HPDE6-E6E7 (cell line): ENCODE data around the gene CDH15.
"Not testable (repeated sequence)": the region's sequence is repeated elsewhere in the genome, so short reads cannot be mapped to it uniquely, and the experiment has no call there.

Source experiments
- DNase-seq: peaks from one replicate; pipeline ENCODE4 v3.0.0; 2011; ENCODE audit warnings: missing footprints; ENCODE audit errors: extremely low spot score

CDH15 gene

DNA sequence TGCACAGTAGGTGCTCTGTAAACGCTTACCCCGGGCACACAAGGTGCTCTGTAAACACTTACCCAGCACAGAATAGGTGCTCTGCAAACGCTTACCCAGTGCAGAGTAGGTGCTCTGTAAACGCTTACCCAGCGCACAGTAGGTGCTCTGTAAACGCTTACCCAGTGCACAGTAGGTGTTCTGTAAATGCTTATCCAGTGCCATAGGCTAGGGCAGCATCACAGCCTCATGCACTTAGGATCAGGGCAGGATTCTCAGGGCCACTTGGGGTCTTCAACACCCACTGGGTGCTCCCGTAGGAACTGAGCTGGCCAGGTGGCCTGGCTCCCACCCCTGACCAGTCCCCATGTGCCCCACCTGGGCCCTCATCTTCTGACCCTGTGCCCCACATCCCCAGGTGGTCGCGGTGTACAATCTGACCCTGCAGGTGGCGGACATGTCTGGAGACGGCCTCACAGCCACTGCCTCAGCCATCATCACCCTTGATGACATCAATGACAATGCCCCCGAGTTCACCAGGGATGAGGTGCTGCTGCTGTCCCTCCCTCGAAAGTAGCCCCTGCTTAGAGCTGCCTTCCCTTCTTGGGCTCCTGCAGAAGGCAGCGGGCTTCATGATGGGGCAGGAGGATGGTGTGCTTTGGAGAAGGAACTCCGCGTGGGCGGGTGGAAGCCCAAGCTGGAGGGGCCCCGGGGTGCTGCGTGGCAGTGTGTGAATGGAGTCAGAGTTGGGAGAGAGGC lies 15.7 kb downstream of the CDH15 start:
- DNase-seq = no peak

DNA sequence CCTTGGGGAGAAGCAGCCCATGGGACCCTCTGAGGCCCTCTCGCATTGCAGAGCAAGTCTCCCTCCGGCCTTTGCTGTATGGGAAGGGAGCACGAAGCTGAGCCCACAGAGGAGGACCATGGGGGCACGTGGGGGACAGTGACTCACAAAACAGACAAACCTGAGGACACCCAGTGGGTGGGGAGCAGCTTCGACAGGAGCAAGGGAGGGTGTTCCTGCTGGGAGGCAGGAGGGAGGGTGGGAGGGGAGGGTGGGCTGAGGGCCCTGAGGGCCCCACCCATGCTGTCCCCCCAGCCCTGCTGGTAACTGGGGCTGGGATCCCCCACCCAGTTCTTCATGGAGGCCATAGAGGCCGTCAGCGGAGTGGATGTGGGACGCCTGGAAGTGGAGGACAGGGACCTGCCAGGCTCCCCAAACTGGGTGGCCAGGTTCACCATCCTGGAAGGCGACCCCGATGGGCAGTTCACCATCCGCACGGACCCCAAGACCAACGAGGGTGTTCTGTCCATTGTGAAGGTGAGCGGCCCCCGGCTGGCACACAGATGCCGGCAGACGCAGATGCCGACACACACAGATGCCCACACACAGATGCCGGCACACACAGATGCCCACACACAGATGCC lies 16.3 kb downstream of the CDH15 start:
- no peak for DNase-seq

GRCh38 chr16:89188471-89189357 lies 17.2 kb downstream of the CDH15 start:
- not testable (repeated sequence) for DNase-seq

GRCh38 chr16:89189358-89190025 lies 17.9 kb downstream of the CDH15 start:
- no peak for DNase-seq

- no peak for DNase-seq
Observed at GRCh38 chr16:89190150-89190958, 18.8 kb downstream of the CDH15 start.

- no peak for DNase-seq
Observed at GRCh38 chr16:89191033-89191900, 19.7 kb downstream of the CDH15 start.

GRCh38 chr16:89191901-89192185 lies 20.3 kb downstream of the CDH15 start:
- DNase-seq = no peak

GRCh38 chr16:89192186-89192955 lies 20.8 kb downstream of the CDH15 start:
- DNase-seq = not testable (repeated sequence)

- DNase-seq = no peak
Observed at GRCh38 chr16:89192956-89193575, 21.5 kb downstream of the CDH15 start.

- DNase-seq = no peak
Observed at GRCh38 chr16:89193576-89194293, 22.2 kb downstream of the CDH15 start.

DNA sequence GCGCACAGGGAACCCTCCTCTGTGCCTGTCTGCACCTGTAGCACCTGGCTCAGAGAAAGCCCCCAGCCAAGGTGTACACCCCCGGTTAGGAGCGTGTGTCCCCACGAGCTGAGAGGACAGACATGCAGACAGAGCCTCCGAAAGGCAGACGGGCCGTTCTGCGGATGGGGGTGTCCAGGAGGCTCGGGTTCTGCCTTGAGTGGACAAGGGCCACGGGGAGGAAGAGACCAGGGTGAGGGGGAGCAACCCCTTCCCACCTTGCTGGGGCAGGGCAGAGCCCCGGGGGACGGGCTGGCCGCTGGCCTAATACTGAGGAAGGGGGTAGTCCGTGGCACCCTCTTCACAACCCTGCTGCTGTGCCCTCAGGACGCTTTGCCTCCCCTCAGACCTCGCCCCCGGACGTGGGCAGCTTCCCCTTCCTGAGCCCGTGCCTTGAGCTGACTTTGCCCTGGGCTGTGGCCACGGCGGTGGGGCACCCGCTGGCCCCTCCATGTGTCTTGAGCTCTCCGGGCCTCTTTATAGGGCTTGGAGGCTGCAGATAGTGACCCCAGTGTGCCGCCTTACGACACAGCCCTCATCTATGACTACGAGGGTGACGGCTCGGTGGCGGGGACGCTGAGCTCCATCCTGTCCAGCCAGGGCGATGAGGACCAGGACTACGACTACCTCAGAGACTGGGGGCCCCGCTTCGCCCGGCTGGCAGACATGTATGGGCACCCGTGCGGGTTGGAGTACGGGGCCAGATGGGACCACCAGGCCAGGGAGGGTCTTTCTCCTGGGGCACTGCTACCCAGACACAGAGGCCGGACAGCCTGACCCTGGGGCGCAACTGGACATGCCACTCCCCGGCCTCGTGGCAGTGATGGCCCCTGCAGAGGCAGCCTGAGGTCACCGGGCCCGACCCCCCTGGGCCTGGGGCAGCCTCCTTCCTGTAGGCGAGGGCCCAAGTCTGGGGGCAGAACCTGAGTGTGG lies 23.1 kb downstream of the CDH15 start:
- no peak for DNase-seq

- no peak for DNase-seq
Observed at GRCh38 chr16:89195521-89196171, 24.1 kb downstream of the CDH15 start.

- no peak for DNase-seq
Observed at GRCh38 chr16:89197033-89197632, 25.6 kb downstream of the CDH15 start.

DNA sequence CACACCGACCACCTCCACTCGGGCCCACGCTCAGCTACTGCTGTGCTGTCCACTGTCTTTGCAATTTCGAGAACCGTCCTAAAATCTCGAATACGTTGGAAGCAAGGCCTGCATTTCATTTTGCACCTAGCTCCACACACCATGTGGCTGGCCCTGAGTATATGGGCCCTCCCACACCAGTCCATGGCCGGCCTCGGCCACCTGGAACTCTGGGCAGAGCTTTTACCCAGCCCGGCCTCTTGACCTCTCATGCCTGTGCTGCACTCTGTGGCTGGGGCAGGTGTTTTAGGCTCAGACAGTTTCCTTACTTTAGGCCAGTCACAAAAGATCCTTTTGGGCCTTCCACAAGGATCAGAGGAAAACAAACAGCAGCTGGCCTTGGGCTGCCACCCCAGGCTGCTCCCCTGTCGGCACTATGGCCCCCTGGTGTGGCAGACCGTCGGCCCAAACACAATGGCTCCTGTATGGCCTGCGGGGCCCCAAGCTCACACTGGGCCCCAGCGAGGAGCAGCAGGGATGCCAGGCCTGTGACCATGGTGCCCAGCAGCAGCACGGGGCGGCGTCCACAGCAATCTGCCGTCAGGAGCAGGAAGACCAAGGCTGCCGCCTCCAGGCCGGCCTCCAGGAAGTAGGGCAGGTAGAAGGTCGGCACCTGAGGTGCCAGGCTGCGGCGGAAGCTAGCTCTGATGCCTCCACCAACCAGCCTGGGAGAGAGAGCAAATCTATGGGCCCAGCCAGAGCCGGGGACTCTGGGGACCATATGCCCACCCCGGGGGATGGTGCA lies 26.3 kb downstream of the CDH15 start:
- DNase-seq = no peak

- no peak for DNase-seq
Observed at GRCh38 chr16:89198417-89199240, 27.1 kb downstream of the CDH15 start.
